Suppressor macrophage (primary cell): ENCODE measurements around the gene CABCOCO1.

Source experiments
- DNase-seq, 4 experiments: peaks; one replicate each; pipeline ENCODE4 v3.0.0-alpha.2; 2020 to 2022

Gene CABCOCO1

GRCh38 chr10:61757525-61758397 is 95.0 kb downstream of the CABCOCO1 start:
- DNase-seq = peak in 2 of 4 experiments; percentile 5 to 16

GRCh38 chr10:61758433-61758832 is 95.7 kb downstream of the CABCOCO1 start:
- DNase-seq = no peak

- DNase-seq = no peak
These were observed 97.0 kb downstream of the CABCOCO1 start for GRCh38 chr10:61759751-61760150.

GRCh38 chr10:61760943-61761824 is 98.5 kb downstream of the CABCOCO1 start:
- no peak for DNase-seq

- no peak for DNase-seq
These were observed 99.1 kb downstream of the CABCOCO1 start for GRCh38 chr10:61761825-61762217.

GRCh38 chr10:61763778-61764177 is 101.0 kb downstream of the CABCOCO1 start:
- DNase-seq = no peak

- no peak for DNase-seq
These were observed 101.8 kb downstream of the CABCOCO1 start for GRCh38 chr10:61764486-61764885.

- DNase-seq = no peak
These were observed 102.7 kb downstream of the CABCOCO1 start for GRCh38 chr10:61765176-61766087.

- no peak for DNase-seq
These were observed 104.2 kb downstream of the CABCOCO1 start for GRCh38 chr10:61766927-61767326.

- no peak for DNase-seq
These were observed 111.3 kb downstream of the CABCOCO1 start for GRCh38 chr10:61774031-61774430.

- no peak for DNase-seq
These were observed 112.4 kb downstream of the CABCOCO1 start for GRCh38 chr10:61775111-61775510.

GRCh38 chr10:61776615-61777266 is 114.0 kb downstream of the CABCOCO1 start:
- no peak for DNase-seq

- DNase-seq = no peak
These were observed 115.4 kb downstream of the CABCOCO1 start for GRCh38 chr10:61778137-61778536.

- no peak for DNase-seq
These were observed 116.5 kb downstream of the CABCOCO1 start for GRCh38 chr10:61779276-61779675.

- DNase-seq = no peak
These were observed 117.4 kb downstream of the CABCOCO1 start for GRCh38 chr10:61779950-61780659.

GRCh38 chr10:61780732-61781131 is 118.0 kb downstream of the CABCOCO1 start:
- no peak for DNase-seq

GRCh38 chr10:61781969-61782403 is 119.3 kb downstream of the CABCOCO1 start:
- no peak for DNase-seq

- no peak for DNase-seq
These were observed 121.8 kb downstream of the CABCOCO1 start for GRCh38 chr10:61784354-61785133.

- no peak for DNase-seq
These were observed 122.9 kb downstream of the CABCOCO1 start for GRCh38 chr10:61785473-61786105.

- DNase-seq = peak in 2 of 4 experiments; percentile 4
These were observed 124.0 kb downstream of the CABCOCO1 start for GRCh38 chr10:61786728-61787127.
